Activated naive CD4-positive, alpha-beta T cell treated with anti-CD3 and anti-CD28 coated beads, Interleukin-2, amount 50 U/mL, for 72 hours (primary cell): Measurements from ENCODE around the gene TPRG1. TPM values are rescaled to one million over a fixed set of nuclear protein-coding genes. Genes with fewer than 3 reads are reported as not detected.

Source experiments
- ATAC-seq, 2 donors: fragments of 150-1000 bp; cut with Tn5 transposase; 2 replicates each; pipeline ENCODE4 v1.10.0; 2021; ENCODE audit warnings: mild to moderate bottlenecking in 2 of 2, moderate library complexity in 2 of 2
- DNase-seq, 2 donors: peaks; one replicate each; pipeline ENCODE4 v3.0.0; 2021 to 2022; ENCODE audit warnings: low spot score in 2 of 2
- H3K27ac Mint-ChIP-seq, 2 donors: one replicate each; pipeline ENCODE4 v1.8.0; 2022; ENCODE audit warnings: mild to moderate bottlenecking in 2 of 2, mixed read lengths in 2 of 2
- H3K36me3 Mint-ChIP-seq, 2 donors: one replicate each; pipeline ENCODE4 v1.8.0; 2022; ENCODE audit warnings: mixed read lengths in 2 of 2
- H3K9me3 Mint-ChIP-seq, 2 donors: one replicate each; pipeline ENCODE4 v1.8.0; 2022; ENCODE audit warnings: mixed read lengths in 2 of 2
- total RNA-seq, 2 donors: library from RNA; stranded (reverse); gene quantifications; one replicate each; pipeline ENCODE4 v1.2.3, GENCODE V29; 2022

TPRG1 gene
- total RNA-seq, 2 donors from 2014 or later = 1.0 to 21.0 TPM

GRCh38 chr3:189149203-189149602, 22.6 kb upstream of the TPRG1 start:
- no peak overlapping the region for H3K27ac Mint-ChIP-seq
- DNase-seq (no peak), ATAC-seq (peak in 1 of 2 donors; percentile 65)
- no peaks in the 10 kb centered on the region for H3K36me3 Mint-ChIP-seq
- no peaks in the 10 kb centered on the region for H3K9me3 Mint-ChIP-seq

GRCh38 chr3:189157232-189158007, 14.4 kb upstream of the TPRG1 start:
- Mint-ChIP-seq H3K27ac (no peak overlapping the region), H3K9me3 (no peaks in the 10 kb centered on the region), H3K36me3 (no peaks in the 10 kb centered on the region)
- DNase-seq = no peak
- ATAC-seq = no peak

GRCh38 chr3:189158034-189158433, 13.7 kb upstream of the TPRG1 start:
- DNase-seq (no peak), ATAC-seq (peak in 1 of 2 donors; percentile 41)
- H3K27ac Mint-ChIP-seq = no peak overlapping the region
- no peaks in the 10 kb centered on the region for H3K36me3 Mint-ChIP-seq
- no peaks in the 10 kb centered on the region for H3K9me3 Mint-ChIP-seq

- H3K27ac Mint-ChIP-seq = no peak overlapping the region
- DNase-seq = no peak
Measured at GRCh38 chr3:189160519-189161309, 11.1 kb upstream of the TPRG1 start.

GRCh38 chr3:189165092-189165612, 6.6 kb upstream of the TPRG1 start:
- Mint-ChIP-seq H3K9me3 (peaks cover 0 to 4% of the 10 kb centered on the region in 2 donors), H3K36me3 (no peaks in the 10 kb centered on the region), H3K27ac (no peak overlapping the region)
- no peak for DNase-seq
- no peak for ATAC-seq

More at GRCh38 chr3:189160519-189161309, 11.1 kb upstream of the TPRG1 start:
- H3K9me3 Mint-ChIP-seq = no peaks in the 10 kb centered on the region
- no peaks in the 10 kb centered on the region for H3K36me3 Mint-ChIP-seq
- no peak for ATAC-seq

GRCh38 chr3:189166321-189166720, 5.5 kb upstream of the TPRG1 start:
- Mint-ChIP-seq H3K9me3 (peaks cover 0 to 4% of the 10 kb centered on the region in 2 donors), H3K27ac (no peak overlapping the region), H3K36me3 (no peaks in the 10 kb centered on the region)
- ATAC-seq (no peak), DNase-seq (no peak)

GRCh38 chr3:189167027-189167766, 4.6 kb upstream of the TPRG1 start:
- ATAC-seq (peak in 1 of 2 donors; percentile 55), DNase-seq (no peak)
- Mint-ChIP-seq H3K36me3 (no peaks in the 10 kb centered on the region), H3K9me3 (peaks cover 0 to 4% of the 10 kb centered on the region in 2 donors), H3K27ac (no peak overlapping the region)

- peaks cover 0 to 4% of the 10 kb centered on the region in 2 donors for H3K9me3 Mint-ChIP-seq
Measured at GRCh38 chr3:189168711-189169110, 3.1 kb upstream of the TPRG1 start.

GRCh38 chr3:189169728-189170127, 2.0 kb upstream of the TPRG1 start:
- Mint-ChIP-seq H3K27ac (no peak overlapping the region), H3K9me3 (peaks cover 0 to 4% of the 10 kb centered on the region in 2 donors), H3K36me3 (no peaks in the 10 kb centered on the region)
- ATAC-seq (no peak), DNase-seq (no peak)

More at GRCh38 chr3:189168711-189169110, 3.1 kb upstream of the TPRG1 start:
- ATAC-seq (no peak), DNase-seq (no peak)
- no peaks in the 10 kb centered on the region for H3K36me3 Mint-ChIP-seq
- no peak overlapping the region for H3K27ac Mint-ChIP-seq

- H3K27ac Mint-ChIP-seq = no peak overlapping the region
- no peak for ATAC-seq
- no peaks in the 10 kb centered on the region for H3K36me3 Mint-ChIP-seq
- no peak for DNase-seq
- H3K9me3 Mint-ChIP-seq = peaks cover 0 to 4% of the 10 kb centered on the region in 2 donors
Measured at GRCh38 chr3:189170559-189170958, 1.2 kb upstream of the TPRG1 start.

- Mint-ChIP-seq H3K27ac (no peak overlapping the region), H3K36me3 (no peaks in the 10 kb centered on the region), H3K9me3 (no peaks in the 10 kb centered on the region)
- no peak for DNase-seq
- peak; percentile 71 to 76 for ATAC-seq
Measured at GRCh38 chr3:189172668-189173419, 1.1 kb downstream of the TPRG1 start.

- Mint-ChIP-seq H3K27ac (no peak overlapping the region), H3K36me3 (peaks cover 9 to 18% of the 10 kb centered on the region in 2 donors), H3K9me3 (peaks cover 14 to 23% of the 10 kb centered on the region in 2 donors)
- DNase-seq (no peak), ATAC-seq (no peak)
Measured at GRCh38 chr3:189184566-189184965, 12.8 kb downstream of the TPRG1 start.

- no peak for ATAC-seq
- Mint-ChIP-seq H3K27ac (no peak overlapping the region), H3K9me3 (peaks cover 14 to 15% of the 10 kb centered on the region in 2 donors), H3K36me3 (peaks cover 9 to 14% of the 10 kb centered on the region in 2 donors)
- no peak for DNase-seq
Measured at GRCh38 chr3:189186101-189186500, 14.3 kb downstream of the TPRG1 start.

- ATAC-seq (no peak), DNase-seq (no peak)
- Mint-ChIP-seq H3K36me3 (peaks cover 2% of the 10 kb centered on the region in 2 donors), H3K9me3 (peaks cover 3 to 18% of the 10 kb centered on the region in 2 donors), H3K27ac (no peak overlapping the region)
Measured at GRCh38 chr3:189188466-189188865, 16.7 kb downstream of the TPRG1 start.

GRCh38 chr3:189192725-189193124, 21.0 kb downstream of the TPRG1 start:
- H3K36me3 Mint-ChIP-seq = peaks cover 18 to 28% of the 10 kb centered on the region in 2 donors
- H3K9me3 Mint-ChIP-seq = peaks cover 24 to 37% of the 10 kb centered on the region in 2 donors
- DNase-seq (no peak), ATAC-seq (no peak)
- H3K27ac Mint-ChIP-seq = no peak overlapping the region

- H3K36me3 Mint-ChIP-seq = peaks cover 23 to 28% of the 10 kb centered on the region in 2 donors
- no peak overlapping the region for H3K27ac Mint-ChIP-seq
- no peak for DNase-seq
- H3K9me3 Mint-ChIP-seq = peaks cover 29 to 37% of the 10 kb centered on the region in 2 donors
- no peak for ATAC-seq
Measured at GRCh38 chr3:189195302-189195701, 23.5 kb downstream of the TPRG1 start.
